Amniotic epithelial cell (primary cell): ENCODE data around the gene CLEC4A.
"Not testable (repeated sequence)": the region's sequence is repeated elsewhere in the genome, so short reads cannot be mapped to it uniquely, and the experiment has no call there.

Experiments used
- DNase-seq: peaks from one replicate; pipeline ENCODE4 v3.0.0-alpha.2; 2010; ENCODE audit warnings: low read depth

The CLEC4A gene

GRCh38 chr12:8134398-8134930 lies 11.0 kb downstream of the CLEC4A start:
- DNase-seq = not testable (repeated sequence)

- DNase-seq = not testable (repeated sequence)
Measured at GRCh38 chr12:8141647-8142046, 18.2 kb downstream of the CLEC4A start.

GRCh38 chr12:8143261-8143660 lies 19.8 kb downstream of the CLEC4A start:
- no peak for DNase-seq

DNA sequence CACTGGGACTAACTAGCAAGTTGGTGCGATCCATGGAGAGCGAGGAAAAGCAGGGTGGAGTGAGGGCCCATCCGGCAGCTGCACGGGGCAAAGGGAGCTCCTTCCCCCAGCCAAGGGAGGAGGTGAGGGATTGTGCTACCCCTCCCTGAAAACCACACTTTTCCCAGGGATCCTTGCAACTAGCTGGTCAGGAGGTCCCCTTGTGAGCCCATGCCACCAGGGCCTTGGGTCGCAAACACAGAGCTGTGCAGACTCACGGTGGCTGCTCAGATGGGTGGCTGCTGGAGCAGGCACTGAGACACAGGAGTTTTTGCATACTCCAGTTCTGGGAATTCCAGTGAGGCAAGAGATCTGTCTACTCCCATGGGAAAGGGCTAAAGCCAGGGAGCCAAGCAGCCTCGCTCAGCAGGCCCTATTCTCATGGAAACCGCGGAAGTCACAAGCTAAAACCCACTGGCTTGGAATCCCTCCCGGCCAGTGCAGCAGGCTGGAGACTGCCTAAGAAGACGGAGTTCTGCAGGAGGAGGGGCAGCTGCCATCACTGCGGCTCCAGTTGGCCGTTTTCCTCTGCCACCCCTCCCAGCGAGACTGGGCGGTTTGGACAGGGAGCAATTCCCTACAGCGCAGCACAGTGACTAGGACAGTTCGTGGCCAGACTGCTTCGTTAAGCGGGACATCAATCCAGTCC lies 22.5 kb downstream of the CLEC4A start:
- DNase-seq = peak; percentile 61

- DNase-seq = no peak
Measured at GRCh38 chr12:8146442-8146771, 23.0 kb downstream of the CLEC4A start.

DNA sequence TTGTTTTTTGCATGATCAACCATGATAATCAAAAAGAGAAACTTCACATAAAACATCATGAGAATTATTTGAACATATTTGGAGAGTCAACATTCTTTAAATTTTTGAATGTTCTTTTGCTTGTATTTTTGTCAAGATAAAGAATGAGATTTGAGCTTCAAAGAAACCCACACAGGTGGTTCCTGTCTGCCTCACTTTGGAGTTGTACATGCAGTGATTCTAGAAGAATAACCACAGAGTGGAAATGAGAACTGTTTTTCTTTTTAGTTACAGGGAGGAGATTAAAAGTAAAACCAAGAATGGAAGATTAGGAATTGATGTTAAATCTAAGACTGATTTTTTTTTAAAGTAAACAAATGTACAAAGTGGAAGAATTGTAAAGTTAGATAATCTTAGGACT lies 31.1 kb downstream of the CLEC4A start:
- no peak for DNase-seq

DNA sequence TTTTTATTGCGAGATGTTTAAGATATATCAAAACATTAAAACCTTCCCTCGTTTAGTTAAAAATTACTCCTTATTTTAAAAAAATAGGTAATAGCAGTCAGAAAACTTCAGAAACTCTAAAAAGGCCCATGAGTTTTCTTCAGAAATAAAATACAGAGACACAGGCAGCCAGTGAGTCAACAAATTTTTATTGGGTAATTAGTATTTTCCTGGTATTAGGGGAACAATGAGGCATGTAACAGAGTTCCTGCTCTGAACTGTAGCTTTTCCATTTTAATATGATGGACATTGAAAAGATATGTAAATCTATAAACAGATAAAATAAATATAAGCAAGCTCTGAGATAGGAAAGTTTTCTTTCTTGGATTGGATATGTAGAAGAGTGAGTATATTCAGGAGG lies 33.0 kb downstream of the CLEC4A start:
- DNase-seq = no peak

GRCh38 chr12:8156845-8157244 lies 33.4 kb downstream of the CLEC4A start, which contains the start of gene ZNF705A:
Gene ZNF705A, plus strand, starts transcription at chr12:8157015. Its CDS starts 15,611 bp downstream, at chr12:8172626.
- DNase-seq = peak; percentile 57

GRCh38 chr12:8157484-8158198 lies 34.2 kb downstream of the CLEC4A start:
- no peak for DNase-seq

GRCh38 chr12:8172911-8173310 lies 49.5 kb downstream of the CLEC4A start:
- not testable (repeated sequence) for DNase-seq

GRCh38 chr12:8179989-8180585 lies 56.7 kb downstream of the CLEC4A start:
- DNase-seq = peak; percentile 15

- not testable (repeated sequence) for DNase-seq
Measured at GRCh38 chr12:8181271-8181670, 57.9 kb downstream of the CLEC4A start.

GRCh38 chr12:8182923-8183322 lies 59.5 kb downstream of the CLEC4A start:
- not testable (repeated sequence) for DNase-seq

DNA sequence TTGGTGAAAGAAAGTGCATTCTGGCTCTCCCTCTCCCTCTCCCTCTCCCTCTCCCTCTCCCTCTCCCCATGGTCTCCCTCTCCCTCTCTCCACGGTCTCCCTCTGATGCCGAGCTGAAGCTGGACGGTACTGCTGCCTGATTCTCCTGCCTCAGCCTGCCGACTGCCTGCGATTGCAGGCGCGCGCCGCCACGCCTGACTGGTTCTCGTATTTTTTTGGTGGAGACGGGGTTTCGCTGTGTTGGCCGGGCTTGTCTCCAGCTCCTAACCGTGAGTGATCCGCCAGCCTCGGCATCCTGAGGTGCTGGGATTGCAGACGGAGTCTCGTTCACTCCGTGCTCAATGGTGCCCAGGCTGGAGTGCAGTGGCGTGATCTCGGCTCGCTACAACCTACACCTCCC lies 59.9 kb downstream of the CLEC4A start:
- not testable (repeated sequence) for DNase-seq

- DNase-seq = not testable (repeated sequence)
Measured at GRCh38 chr12:8184206-8184605, 60.8 kb downstream of the CLEC4A start.

GRCh38 chr12:8188088-8188487 lies 64.7 kb downstream of the CLEC4A start:
- DNase-seq = not testable (repeated sequence)
